Upper lobe of right lung (tissue), 1 donor: ENCODE data around the gene PHF20. TPM values are rescaled to one million over a fixed set of nuclear protein-coding genes. Genes with fewer than 3 reads are reported as not detected.

Experiments
- ATAC-seq: fragments of 200-7000 bp; cut with Tn5 transposase; one replicate; pipeline ENCODE4 v1.9.1; 2020; ENCODE audit warnings: mild to moderate bottlenecking, moderate library complexity
- DNase-seq: peaks from one replicate; pipeline ENCODE4 v3.0.0-alpha.2; 2020
- H3K27ac ChIP-seq: fragments of 200-600 bp; one replicate; pipeline ENCODE4 v1.8.0; 2022
- H3K27me3 ChIP-seq: fragments of 200-600 bp; one replicate; pipeline ENCODE4 v1.8.0; 2022; ENCODE audit warnings: mild to moderate bottlenecking
- H3K36me3 ChIP-seq: fragments of 200-600 bp; one replicate; pipeline ENCODE4 v1.8.0; 2022
- H3K4me1 ChIP-seq: fragments of 200-600 bp; one replicate; pipeline ENCODE4 v1.8.0; 2022
- H3K4me3 ChIP-seq: fragments of 200-600 bp; one replicate; pipeline ENCODE4 v1.8.0; 2022; ENCODE audit warnings: mild to moderate bottlenecking
- H3K9me3 ChIP-seq: fragments of 200-600 bp; one replicate; pipeline ENCODE4 v1.8.0; 2022
- CTCF ChIP-seq: fragments of 200-600 bp; IDR thresholded peaks from one replicate; pipeline ENCODE4 v1.8.0; 2022; ENCODE audit warnings: antibody characterized with exemption
- intact Hi-C: fragments of 100-400 bp; cut with DNase I; formaldehyde crosslinking; loops from one replicate; pipeline ENCODE4 v1.11.0; 2022
- total RNA-seq: library from RNA; stranded (reverse); fragmentation: NEBNext Ultra II Directional; extraction: Animal tissue kit (Norgen Biotek cat#: 25700); gene quantifications from one replicate; pipeline ENCODE4 v1.2.1, GENCODE V29; 2021
- donor health status: DM: no; HTN: yes; CAD: no; lungs with severe emphysema.

Gene PHF20
- total RNA-seq, 1 donor from 2014 or later, result 56.5 TPM

GRCh38 chr20:35901678-35902544, 130.1 kb downstream of the PHF20 start:
- no peak for ATAC-seq
- no peak for TF ChIP-seq CTCF
- Histone ChIP-seq H3K36me3 (peaks cover 29% of the 10 kb centered on the region), H3K4me3 (no peak overlapping the region), H3K27ac (no peak overlapping the region), H3K9me3 (no peaks in the 10 kb centered on the region), H3K27me3 (no peaks in the 10 kb centered on the region), H3K4me1 (no peaks in the 10 kb centered on the region)
- no peak for DNase-seq
- intact Hi-C loops, result no loop called here

GRCh38 chr20:35902545-35902941, 130.7 kb downstream of the PHF20 start:
- intact Hi-C loops, result no loop called here
- H3K27me3 ChIP-seq, result no peaks in the 10 kb centered on the region
- H3K4me3 ChIP-seq, result no peak overlapping the region
- H3K4me1 ChIP-seq, result no peaks in the 10 kb centered on the region
- TF ChIP-seq CTCF, result no peak
- DNase-seq, result no peak
- H3K36me3 ChIP-seq, result peaks cover 29% of the 10 kb centered on the region
- H3K9me3 ChIP-seq, result no peaks in the 10 kb centered on the region
- no peak for ATAC-seq
- H3K27ac ChIP-seq, result no peak overlapping the region

- no peaks in the 10 kb centered on the region for H3K9me3 ChIP-seq
- no peak for DNase-seq
- H3K4me3 ChIP-seq, result no peak overlapping the region
- intact Hi-C loops, result no loop called here
- H3K27me3 ChIP-seq, result no peaks in the 10 kb centered on the region
- peaks cover 29% of the 10 kb centered on the region for H3K36me3 ChIP-seq
- no peak overlapping the region for H3K27ac ChIP-seq
- no peaks in the 10 kb centered on the region for H3K4me1 ChIP-seq
- TF ChIP-seq CTCF, result no peak
- no peak for ATAC-seq
Observed at GRCh38 chr20:35903843-35904242, 132.0 kb downstream of the PHF20 start.

GRCh38 chr20:35904982-35905663, 133.3 kb downstream of the PHF20 start:
- no peak for ATAC-seq
- H3K4me3 ChIP-seq, result no peak overlapping the region
- no peak for DNase-seq
- intact Hi-C loops, result no loop called here
- no peaks in the 10 kb centered on the region for H3K4me1 ChIP-seq
- no peak for TF ChIP-seq CTCF
- H3K36me3 ChIP-seq, result peaks cover 19% of the 10 kb centered on the region
- no peaks in the 10 kb centered on the region for H3K9me3 ChIP-seq
- H3K27me3 ChIP-seq, result no peaks in the 10 kb centered on the region
- no peak overlapping the region for H3K27ac ChIP-seq

GRCh38 chr20:35907017-35907701, 135.3 kb downstream of the PHF20 start:
- ATAC-seq (no peak), DNase-seq (no peak)
- intact Hi-C loops, result no loop called here
- no peak overlapping the region for H3K27ac ChIP-seq
- no peak for TF ChIP-seq CTCF
- H3K27me3 ChIP-seq, result no peaks in the 10 kb centered on the region
- H3K4me3 ChIP-seq, result no peak overlapping the region
- H3K4me1 ChIP-seq, result no peaks in the 10 kb centered on the region
- H3K9me3 ChIP-seq, result no peaks in the 10 kb centered on the region
- peaks cover 10% of the 10 kb centered on the region for H3K36me3 ChIP-seq
